Stimulated activated CD8-positive, alpha-beta memory T cell treated with anti-CD3 and anti-CD28 coated beads, Interleukin-7, amount 100 ng/mL, for 1 hour (primary cell): ENCODE data around the gene CDH2.

ENCODE experiments used
- DNase-seq, 2 donors: peaks; one replicate each; pipeline ENCODE4 v3.0.0-alpha.2; 2020; ENCODE audit warnings: low read depth in 2 of 2

Gene CDH2

DNA sequence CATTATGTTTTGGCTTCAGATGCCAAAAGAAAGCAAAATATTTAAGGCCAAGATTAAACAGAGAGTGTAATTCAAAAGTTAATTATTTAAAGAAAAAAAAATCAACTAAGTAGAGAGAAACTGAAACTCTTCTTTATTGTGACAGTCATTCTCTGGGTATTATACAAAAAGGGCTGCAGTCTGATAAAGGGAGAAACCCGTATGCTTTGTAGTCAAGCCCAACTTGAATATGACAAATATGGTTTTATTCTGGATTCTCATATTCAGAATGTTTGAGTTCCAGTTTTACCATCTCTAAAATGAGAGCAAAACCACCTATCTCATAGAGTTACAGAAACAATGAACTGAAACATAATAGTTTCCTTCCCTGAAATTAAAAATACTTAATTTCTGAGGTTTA, 8.2 kb downstream of the CDH2 start:
- DNase-seq: no peak

DNA sequence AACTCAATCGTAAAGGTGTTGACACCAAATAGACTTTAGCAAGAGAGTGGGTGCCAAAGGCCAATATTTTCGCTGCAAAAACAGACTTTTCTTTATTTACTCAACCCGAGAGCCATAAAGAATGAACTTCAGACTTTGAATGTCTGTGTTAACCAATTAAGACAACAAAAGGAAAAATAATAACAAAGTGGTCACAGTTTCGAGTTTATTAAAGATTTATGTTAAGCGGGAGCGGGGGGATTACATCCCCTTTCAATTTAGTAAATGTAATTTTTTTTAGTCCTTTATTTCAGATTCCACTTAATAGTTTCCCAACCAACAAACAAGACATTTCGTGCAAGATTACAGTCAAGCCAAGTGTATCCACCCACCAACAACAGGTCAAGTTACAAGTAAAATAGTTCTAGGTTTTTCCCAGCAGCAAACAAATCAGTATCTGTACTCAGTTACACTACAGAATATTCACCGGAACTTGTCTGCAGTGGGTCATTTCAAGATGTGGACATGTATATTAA, 9.0 kb downstream of the CDH2 start:
- DNase-seq: no peak

DNA sequence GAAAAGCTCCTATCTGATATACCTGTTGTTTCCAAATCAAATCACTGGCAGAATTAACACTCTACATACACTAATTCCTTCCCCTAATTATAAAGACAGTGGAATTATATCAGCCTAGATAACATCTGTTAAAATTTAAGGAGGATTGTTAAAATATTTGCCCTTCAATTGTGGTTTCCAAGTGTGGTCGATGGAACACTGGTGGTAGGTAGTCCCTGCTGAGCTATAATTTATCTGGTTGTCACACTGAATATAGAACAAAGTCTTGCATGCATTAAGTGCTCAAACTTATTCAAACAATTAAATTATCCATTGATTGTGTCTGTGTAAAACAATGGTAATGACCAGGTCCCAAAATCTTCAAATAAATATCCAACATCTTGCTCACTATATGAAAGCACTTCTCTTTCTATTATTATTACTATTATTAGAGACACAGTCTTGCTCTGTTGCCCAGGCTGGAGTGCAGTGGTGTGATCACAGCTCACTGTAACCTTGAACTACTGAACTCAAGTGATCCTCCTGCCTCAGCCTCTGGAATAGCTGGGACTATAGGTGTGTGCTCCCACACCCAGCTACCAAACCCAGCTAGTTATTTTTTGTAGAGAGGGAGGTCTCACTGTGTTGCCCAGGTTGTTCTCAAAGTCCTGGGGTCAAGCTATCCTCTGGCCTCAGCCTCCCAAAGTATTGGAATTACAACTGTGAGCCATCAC, 12.0 kb downstream of the CDH2 start:
- DNase-seq: no peak

DNA sequence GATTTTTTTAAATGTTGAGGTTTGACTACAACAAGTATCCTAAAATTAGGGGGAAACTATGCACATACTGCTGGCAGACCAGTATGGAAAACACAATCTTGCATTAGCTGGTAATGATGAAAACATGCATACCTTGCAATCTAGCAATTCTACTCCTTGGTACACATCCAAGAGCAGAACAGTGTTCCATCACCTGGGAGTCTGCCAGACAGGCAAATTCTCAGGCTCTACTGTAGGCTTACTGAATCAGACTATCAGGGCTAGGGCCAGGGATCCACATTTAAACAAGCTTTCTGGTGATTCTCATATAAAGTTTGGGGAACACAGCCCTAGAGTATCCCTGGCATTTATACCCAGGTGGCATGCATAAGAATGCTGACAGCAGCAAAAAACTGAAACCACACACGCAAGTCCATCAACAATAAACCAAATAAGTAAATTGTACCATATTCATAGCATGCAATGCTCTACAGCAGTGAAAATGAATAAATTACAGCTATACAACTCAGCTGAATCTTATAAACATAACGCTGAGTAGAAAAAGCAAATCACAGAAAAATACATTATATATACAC, 13.6 kb downstream of the CDH2 start:
- DNase-seq: no peak

DNA sequence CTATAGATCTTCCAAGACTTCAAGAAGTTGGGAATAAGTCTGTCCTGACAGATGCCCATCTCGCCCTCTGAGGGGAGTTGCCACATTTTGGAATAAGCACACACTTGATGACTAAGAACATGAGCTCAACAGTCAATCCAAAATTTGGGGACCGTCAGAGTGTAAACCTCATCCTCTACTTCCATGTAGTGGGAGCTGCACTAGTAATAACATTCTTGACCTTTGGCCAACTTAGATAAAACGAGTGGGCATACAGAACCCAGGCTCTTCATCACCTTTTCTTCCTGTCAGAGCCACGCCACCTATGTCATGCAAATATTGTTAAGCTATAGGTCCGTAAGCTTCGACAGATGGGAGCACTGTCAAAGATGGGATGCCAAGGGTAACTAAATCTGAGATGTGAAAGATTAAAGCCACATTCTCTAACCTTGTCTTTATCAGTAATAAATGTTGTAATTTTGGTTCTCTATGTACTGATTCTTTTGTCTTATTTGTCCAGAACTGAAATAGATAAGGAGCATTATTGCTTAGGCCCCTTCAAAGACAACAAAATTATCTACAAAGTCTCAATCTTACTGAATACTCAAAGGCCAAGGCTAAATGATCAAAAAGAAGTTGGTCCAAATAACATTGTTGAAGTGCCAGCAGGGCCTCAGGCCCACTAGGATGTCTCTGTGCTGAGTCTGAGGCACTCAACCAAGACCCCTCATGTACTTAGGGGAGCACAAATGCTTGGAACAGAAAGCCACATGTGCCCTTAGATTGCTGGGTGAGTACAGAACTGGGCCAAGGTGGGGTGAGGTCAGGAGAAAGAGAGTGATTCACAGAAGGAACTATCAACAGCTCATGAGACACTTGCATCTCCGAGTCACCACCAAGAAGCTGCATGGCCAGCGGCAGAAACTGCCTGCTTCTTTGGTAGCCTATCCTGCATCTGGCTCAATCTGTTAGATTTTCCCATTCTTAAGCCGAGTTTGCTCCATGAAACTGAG, 15.0 kb downstream of the CDH2 start:
- no peak for DNase-seq

DNA sequence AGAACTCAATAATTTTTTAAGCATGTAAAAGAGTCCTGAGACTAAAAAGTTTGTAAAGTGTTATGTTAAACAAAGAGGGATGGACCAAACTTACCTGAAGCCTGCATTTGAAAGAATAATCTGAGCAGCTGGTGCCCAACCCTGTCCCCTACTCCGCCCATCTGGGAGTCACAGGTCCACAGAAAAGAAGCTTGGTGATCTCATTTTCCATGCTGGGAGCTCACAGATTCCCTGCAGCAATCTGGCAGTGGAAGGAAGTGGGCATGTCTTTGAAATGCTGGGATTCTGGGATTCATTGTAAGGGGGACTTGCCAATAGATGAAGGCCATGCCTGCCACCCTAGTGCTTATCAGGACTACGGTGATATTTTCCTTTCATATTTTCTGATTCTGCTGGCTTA, 17.9 kb downstream of the CDH2 start:
- no peak for DNase-seq

DNA sequence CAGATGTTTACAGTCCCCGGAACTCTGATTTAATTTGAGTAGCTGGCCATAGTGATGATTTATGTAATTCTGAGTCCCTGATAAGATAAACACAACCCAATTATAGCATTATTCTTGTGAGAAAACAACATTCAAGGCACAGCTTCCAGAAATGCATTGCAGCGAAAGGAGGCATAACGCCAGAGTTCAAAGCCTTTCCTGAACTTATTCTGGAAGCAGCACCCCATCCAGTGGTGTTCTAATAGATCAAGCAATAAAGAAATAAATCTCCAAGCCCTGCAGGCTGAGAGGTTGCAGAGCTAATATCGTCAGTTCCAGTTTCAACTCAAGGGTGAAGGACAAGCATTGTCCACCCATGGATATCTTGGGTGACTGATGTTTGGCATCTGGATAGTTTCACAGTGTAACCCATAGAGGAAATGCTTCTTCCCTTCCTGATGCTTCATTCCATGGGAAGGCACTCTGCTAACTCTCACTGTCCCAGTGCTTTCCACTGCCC, 18.8 kb downstream of the CDH2 start:
- DNase-seq: no peak

DNA sequence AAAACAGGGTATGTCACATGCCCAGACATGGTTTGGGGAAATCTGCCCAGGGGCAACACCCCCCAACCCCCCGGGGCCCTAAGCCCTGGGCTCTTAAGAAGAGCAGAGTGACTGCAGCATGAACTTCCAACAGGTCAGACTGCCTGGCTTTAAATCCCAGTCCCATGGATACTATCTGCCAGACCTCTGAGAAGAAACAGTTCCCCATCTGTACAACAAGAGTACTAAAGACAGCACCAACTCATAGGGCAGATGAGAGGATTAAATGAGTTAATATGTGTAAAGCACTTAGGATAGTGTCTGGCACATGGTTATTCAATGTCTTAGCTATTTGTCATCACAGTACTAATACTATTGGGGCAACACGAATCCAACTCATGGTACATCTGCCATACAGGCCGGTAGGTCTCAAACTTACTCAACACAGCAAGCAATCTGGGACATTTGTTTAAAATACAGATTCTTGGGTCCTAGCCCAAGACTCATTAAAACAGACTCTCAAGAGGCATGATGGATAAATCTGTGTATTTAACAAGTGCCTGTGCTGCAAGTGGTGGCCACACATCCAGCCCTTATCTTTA, 23.4 kb downstream of the CDH2 start:
- no peak for DNase-seq

DNA sequence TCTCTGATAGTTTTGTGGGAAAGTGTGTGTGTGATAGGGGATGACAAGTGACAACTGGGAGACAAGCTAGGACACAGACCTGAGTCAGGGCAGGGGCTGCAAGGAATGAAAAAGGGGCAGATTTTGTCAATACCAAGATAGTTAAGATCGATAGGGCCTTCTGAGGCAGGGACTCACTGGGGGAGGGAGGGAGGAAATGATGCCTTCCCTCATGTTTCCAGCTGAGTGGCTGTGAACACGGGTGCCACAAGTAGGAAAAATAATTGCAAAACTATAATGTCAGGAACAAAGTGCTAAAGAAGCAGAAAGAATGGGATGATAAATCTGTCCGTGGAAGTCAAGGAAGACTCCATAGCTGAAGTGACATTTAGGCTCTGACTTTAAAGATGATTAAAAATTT, 24.2 kb downstream of the CDH2 start:
- no peak for DNase-seq

DNA sequence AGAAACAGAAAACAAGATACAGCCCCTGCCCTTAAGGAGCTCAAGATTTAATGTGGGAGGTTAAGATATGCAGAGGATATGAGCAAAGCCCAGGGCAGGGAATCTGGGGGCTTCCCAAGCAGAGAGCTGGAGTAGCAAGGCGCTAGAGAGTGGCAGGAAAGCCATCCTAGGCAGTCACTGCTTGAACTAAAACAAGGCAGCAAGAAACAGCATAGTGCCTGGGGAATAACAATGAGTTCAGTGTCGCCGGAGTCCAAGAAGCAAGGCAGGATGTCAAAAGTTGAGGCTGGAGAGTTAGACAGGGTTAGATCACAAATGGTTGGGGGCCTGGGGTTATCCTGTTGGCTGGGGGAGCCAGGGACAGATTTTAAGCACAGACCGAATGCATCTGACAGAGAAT, 24.6 kb downstream of the CDH2 start:
- no peak for DNase-seq

DNA sequence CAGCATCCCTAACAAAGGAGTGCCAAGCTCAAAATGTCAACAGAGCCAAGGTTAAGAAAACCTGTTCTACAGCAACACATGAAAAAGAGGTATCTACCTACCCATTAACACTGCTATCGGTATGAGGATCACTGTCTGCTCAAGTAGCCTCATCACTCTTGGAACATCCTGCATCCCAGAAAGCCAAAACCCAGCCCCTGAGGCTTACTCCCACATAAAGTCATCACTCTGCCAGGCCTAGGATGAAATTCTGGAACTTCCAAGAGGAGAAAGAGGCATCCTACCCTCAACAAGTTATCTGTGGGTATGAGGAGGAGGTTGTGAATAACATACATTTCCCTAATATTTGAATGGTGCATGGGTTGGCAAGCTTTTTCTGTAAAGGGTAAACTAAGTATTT, 25.5 kb downstream of the CDH2 start:
- no peak for DNase-seq

DNA sequence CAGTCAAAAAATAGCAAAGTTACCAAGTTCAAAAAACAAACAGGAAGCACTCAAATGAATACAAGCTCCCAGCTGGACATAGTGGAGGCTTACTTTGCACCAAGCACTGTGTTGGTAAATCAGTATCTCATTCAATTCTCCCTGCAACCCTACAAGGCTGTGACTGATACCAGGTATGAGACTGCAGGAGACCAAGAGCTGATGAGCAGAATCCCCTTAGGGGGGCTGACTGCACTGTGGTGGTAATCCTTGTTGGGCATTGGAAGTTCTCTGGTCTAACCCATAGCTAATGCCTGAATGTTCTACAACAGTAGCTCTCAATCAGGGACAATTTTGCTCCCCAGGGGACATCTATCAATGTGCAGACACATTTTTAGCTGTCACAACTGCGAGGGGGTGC, 26.0 kb downstream of the CDH2 start:
- no peak for DNase-seq

DNA sequence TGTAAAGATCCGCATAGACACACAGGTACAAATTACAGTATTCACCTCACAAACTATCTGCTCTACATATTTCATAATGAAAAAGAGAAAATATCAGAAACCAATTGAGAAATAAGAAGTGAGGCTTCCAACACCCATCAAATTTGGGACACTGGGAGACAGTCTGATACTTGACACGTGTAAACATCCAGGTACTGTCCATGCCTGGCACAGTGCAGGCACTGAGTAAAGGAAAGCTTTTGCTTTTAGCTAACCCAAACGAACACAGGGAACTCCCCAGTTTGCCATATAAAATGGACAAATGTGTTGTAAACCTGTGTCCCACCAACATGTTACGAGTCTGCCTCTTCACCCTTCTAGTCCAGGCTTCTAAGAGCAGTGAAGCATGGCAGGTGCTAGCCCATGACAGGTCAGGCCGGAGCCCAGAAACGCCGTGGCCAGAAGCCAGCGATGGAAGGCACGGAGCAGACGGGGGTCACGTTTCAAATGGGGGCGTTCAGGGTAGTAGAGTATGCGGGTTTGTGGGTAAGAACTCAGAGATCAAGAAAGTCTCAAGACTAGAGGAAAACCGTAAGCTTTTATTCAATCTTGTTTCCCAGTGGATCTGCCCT, 27.0 kb downstream of the CDH2 start:
- DNase-seq: no peak

DNA sequence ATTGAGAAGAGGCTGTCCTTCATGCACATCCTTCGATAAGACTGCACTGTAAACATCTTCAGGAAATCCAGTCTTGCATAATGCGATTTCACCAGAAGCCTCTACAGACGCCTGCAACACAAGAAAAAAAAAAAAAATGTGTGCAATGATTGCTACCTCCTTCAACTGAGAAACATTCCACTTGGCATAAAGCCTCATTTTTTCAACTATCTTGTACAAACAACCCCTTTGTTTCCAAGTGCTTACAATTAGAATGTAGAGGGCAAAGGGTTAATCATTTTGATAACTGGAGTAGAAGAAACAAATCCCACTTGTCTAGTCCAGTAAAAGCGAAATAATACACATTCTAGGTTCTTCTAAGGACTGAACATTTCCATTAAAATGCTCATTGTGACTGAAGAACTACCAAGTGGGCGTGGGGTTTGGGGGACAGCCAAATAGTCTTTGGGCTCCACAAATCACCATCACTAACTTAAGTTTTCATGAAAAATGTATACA, 29.2 kb downstream of the CDH2 start:
- DNase-seq: no peak

DNA sequence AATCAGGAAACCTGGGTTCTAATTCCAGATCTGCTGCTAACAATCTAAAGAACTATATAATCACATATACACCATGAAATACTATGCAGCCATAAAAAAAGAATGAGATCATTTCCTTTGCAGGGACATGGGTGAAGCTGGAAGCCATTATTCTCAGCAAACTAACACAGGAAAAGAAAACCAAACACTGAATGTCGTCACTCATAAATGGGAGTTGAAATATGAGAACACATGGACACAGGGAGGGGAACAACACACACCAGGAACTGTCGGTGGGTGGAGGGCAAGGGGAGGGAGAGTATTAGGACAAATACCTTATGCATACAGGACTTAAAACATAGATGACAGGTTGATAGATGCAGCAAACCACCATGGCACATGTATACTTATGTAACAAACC, 33.2 kb downstream of the CDH2 start:
- DNase-seq: no peak

DNA sequence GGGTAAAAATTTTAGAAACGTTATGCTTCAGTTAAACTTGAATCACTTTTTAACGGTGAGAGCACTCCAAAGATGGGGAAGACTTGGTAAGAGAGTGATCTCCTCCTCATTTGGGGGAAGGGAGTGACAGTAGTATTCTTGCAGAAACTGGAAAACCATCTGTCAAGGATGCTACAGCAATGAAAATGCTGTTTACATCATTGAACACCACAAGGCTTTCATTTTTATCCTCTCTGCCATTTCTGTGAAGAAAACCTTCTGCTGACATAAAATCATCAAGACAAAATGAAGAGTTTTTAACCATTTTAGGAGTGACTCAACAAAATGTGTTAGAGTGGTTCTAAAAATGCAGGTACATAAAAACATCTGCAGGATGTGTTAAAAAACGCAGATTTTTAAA, 38.1 kb downstream of the CDH2 start:
- no peak for DNase-seq

DNA sequence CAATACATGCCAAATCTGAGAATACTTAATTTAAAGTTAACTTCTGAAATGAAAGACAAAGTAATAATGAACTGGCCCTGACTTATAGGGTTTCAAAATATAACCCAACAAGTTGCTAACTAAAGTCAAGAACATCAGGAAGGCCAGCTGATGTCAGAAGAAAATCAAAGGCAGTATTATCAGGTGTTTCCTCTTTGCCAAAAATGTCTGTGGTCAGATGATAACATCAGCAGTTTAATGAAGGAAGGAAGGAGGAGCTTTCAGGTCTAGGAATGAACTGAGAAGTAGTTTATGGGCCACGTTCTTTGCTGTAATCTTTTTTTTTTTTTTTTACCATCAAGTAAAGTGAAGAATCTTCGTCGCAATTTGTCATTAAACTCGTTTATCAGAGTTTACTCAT, 40.9 kb downstream of the CDH2 start:
- DNase-seq: no peak

DNA sequence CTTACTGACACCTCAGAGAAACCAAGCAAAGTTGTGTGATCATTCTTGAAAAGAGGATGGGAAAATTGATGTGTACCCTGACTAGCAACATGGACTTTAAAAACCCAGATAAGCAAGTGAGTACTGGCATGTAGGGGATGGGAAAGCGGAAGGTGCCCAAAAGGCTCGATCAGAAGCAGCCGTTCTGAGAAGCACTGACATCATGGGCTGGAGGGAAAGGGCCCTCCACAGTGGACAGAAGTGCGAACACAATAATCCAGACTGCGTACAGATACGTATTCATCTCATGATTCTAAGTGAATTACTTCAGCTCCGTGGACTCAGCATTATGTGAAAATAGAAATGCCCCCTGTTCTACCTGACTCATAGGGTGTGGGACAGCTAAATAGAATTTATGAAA, 42.2 kb downstream of the CDH2 start:
- DNase-seq: no peak

DNA sequence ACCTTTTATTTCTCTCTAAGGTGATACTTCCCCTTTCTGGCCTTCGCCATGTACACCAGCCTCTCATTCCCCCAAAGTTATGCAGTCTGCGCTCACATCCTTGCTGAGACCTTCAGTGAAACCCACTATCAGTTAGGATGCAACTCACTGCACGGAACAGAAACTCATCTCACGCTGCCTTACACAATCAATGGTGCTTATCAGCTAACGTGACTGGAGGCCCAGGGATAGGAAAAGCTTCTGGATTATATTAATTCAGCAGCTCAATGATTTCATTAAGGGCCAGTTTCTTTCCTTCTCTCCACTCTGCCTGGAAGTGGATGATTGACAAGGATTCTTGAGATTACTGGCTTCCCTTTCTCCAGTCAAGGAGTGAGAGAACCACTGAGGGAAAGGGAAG, 44.8 kb downstream of the CDH2 start:
- no peak for DNase-seq

DNA sequence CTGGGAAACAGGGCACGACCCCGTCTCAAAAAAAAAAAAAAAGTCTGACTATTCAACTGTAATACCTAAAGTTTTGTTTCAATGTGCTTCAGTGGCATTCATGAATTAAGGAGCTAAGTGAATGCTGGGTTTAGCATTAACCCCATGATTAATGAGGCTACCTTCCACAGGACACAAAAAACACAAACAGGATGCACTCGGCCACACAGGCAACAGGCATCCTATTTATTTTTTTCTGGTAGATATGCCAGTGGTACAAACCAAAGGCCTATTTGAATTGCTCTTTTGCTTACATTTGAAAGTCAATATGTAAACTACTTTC, 48.3 kb downstream of the CDH2 start:
- DNase-seq: no peak
